Cerebellar nuclear complex (tissue), 1 donor: ENCODE measurements around the gene MTFMT.

Experiments used
- DNase-seq, 2 experiments: peaks; one replicate each; lab custom pipeline; 2025; lab: John Stamatoyannopoulos, UW

The MTFMT gene

DNA sequence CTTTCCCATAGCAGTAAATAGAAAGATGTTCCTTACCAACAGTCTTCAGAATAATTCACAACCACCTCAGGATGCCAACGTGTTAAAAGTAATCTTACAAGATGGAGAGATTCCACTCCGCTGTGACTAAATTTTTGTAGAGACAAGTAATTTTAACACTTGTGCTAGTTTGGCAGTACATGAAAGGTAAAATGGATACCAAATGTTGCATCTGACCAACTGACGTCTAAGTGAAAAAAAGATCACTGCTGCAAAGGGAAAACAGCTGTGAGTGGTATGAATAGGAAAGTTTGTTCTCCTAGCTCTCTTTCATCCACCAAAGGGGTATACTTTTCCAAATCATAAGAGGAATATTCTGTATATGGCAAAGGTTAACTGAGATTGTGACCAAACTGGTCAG, 42.3 kb downstream of the MTFMT start:
- no peak for DNase-seq

DNA sequence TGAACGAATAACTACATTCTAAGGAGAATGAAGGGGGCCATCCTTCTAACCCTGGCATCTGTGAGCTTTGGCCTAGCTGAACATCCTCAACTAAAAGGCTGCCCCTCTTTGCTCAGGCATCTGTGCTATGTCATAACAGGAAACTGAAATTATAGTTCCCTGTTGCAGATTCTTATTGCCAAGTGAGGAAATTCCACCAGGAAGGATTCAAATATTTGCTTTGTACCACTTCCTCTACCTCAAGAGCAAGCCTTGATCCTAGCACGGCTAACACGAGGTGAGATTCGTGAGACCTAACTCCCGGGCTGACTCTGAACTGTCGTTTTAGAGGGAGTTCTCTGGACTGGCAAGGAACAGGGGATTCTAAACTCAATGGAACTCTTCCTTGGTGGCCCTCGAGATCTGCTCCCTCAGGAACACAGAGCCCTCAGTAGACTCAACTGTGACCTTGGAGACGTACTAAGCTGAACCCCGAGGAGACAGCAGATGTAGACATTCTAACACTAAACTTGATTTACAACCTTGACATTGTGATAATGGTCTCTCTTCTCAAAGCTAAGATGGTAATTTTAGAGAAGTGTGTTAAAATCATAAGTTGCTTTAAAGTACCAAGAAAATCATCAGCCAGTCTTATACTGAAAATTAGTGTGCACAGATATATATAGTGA, 43.9 kb downstream of the MTFMT start:
- no peak for DNase-seq

DNA sequence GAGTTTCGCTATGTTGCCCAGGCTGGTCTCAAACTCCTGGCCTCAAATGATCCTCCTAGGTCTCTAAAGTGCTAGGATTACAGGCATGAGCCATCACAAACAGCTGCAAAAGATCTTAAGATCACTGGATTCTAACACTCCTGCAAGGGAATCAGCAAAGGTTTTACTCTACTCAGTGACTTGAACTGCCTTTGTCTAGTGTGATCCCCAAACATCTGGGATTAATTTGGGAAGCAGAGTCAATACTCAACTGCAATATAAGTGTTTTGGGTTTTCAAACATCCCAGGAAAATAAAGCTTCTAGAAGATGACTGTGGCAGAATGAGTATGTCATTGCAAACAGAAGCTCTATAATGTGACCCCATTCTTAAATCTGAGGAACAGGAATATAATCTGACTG, 47.0 kb downstream of the MTFMT start:
- no peak for DNase-seq

DNA sequence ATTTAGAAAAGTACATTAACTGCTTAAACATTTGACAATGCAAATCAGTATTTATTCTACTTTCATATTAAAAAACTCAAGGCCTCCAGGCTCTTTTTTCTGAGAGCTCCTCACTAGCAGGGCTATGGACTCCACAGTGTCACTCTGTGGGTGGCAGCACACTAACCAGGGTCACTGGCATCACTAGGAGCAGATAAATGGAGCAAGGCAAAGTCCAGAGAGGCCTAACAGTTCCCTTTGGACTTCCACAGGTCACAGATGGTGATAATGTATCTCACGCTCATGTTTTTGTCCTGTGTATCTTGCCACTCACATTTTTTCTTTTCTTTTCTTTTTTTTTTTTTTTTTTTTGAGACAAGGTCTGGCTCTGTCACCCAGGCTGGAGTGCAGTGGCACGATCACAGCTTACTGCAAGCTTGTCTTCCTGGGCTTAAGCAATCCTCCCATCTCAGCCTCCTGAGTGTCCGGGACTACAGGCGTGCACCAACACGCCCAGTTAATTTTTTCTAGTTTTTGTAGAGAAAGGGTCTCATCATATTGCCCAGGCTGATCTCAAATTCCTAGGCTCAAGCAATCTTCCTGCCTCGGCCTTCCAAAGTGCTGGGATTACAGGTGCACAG, 47.5 kb downstream of the MTFMT start:
- DNase-seq, result no peak

DNA sequence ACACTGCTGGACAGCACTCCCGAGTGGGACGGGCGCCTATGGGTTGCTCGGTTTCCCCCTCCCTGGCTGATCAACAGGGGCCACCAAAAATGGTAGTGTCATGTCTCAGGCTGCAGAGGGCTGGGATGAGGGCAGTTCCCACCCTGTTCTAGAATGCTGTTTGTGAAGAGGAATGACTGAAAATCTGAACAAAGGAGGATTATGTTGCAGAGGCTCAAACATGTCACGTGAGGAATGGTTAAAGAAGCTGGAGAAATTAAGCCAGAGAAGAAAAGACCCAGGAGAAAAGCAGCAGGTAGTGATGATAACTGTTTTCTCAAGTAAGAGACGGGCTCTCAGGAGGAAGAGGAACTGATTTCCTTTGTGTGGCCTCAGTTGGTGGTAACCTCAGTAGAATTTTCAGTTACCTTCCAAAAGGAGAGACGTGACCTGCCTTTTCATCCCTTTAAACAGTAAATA, 50.2 kb downstream of the MTFMT start:
- DNase-seq, result no peak

DNA sequence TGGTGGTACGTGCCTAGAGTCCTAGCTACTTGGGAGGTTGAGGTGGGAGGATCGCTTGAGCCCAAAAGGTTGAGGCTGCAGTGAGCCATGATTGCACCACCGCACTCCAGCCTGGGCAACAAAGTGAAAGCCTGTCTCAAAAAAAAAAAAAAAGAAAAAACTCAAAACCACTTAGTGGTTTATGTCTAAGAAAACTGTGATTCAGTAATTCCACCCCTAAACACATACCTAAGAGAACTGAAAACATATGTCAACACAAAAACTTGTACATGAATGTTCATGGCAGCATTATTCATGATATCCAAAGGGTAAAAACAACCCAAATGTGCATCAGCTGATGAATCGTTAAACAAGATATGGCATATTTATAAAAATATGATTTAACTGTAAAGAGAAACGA, 54.0 kb downstream of the MTFMT start:
- no peak for DNase-seq

DNA sequence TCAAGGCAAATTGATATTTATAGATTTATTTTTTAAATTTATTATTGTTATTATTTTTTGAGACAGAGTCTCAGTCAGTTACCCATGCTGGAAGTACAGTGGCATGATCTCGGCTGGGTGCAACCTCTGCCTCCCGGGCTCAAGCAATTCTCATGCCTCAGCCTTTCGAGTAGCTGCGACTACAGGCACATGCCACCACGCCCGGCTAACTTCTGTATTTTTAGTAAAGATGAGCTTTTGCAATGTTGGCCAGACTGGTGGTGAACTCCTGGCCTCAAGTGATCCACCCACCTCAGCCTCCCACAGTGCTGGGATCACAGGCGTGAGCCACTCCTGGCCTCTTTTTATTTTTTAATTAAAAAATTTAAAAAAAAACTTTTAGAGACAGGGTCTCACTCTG, 58.7 kb downstream of the MTFMT start:
- DNase-seq, result no peak

DNA sequence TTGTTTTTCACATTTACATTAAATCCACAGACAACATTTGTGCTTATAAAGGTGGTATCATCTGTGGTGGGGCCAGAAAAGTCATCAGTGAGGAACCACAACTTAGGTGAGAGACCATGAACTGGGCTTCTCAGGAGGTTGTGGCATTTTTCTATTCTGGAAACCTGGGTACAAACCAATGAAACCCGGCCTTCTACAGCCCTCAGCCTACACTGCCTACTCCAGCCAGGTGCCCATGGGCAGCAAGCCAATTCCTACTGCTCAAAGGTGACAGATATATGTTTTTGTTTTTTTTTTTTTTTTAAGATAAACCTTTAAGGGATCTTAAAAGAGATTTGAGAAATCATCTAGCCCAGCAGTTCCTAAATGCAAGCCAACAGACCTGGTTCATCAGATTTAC, 60.0 kb downstream of the MTFMT start:
- DNase-seq, result no peak

DNA sequence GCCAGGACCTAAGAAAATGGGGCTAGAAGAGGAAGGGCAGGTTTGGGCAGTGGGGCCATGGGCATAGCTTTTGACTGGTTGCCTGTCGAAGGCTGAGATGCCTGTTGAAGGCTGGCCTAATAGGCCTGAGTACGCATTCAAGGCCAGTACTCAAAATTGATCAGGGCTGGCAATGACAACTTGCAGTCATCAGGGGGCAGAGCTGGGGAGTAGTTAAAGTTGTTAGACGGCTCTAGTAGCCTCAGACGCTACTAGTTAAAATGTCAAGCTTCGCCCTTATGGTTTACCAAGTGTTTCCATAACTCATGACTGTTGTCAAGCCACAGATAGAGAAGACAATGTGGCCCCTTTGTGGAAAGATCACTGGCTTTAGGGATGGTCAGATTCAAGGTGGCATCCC, 68.4 kb downstream of the MTFMT start:
- DNase-seq, result no peak

DNA sequence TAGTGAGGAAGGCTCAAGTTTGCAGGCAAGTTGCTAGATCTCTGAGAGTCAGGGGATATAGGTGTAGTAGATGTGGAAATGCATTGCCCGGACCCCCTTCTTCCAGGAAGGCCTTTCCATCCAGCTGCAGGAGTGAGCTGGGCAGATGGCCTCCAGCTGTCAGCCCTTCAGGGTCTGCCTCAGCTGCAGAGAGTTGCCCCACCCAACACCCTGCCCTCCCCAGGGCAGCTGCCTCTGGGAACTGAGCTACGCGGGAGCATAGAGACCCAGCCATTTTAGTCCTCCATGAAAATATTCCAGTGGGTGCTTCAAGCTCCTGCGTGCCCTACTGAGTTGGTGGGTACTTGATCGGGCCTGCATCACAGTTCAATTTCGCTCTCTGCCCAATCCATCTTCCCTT, 69.3 kb downstream of the MTFMT start:
- DNase-seq, result no peak

DNA sequence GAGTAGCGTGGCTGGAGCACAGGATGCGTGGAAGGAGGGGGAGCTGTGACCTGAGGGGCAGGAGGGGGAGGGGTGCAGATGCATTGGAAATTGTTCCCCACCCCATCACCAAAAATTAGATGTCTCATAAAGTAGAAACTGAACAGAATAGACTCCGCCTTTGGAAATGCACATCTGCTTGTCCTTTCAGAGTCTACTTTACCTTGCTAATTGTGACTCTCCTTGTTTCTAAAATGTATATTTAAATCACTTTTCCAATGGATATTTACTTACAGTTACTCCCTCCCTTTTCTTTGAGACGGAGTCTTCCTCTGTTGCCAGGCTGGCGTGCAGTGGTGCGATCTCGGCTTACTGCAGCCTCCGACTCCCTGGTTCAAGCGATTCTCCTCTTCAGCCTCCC, 70.3 kb downstream of the MTFMT start:
- DNase-seq, result no peak

DNA sequence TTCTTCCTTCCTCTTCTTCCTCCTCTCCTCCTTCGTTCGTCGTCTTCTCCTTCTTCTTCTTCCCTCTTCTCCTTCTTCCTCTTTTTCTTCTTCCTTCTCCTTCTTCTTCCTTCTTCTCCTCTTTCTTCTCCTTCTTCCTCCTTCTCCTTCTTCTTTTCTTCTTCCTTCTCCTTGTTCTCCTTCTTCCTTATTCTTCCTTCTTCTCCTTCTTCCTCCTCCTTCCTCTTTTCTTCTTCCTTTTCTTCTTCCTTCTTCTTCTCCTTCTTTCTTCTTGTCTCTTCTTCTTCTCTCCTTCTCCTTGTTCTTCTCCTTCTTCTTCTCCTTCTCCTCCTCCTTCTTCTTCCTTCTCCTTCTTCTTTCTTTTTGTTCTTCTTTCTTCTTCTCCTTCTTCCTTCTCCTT, 75.0 kb downstream of the MTFMT start:
- no peak for DNase-seq

DNA sequence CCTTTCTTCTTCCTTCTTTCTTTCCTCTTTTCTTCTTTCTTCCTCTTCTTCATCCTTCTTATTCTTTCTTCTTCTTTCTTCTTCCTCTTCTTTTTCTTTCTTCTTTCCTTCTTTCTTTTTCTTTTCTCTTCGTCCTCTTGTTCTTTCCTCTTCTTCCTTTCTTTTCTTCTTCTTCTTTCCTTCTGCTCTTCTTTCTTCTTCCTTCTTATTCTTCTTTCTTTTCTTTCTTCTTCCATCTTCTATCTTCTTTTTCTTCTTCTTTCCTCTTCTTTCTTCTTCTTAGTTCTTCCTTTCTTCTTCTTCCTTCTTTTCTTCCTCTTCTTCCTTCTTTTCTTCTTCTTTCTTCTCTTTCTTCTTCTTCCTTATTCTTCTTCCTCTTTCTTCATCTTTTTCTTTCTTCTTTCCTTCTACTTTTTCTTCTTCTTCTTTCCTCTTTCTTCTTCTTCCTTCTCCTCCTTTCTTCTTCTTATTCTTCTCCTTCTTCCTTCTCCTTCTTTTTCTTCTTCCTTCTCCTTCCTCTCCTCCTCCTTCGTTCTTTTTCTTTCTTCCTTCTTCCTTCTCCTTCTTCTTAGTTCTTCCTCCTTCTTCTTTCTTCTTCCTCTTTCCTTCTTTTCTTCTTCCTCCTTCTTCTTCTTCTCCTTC, 77.5 kb downstream of the MTFMT start:
- DNase-seq, result no peak
